T-helper 1 cell treated with Interleukin-12 subunit alpha and Interleukin-12 subunit beta and Interleukin-4 antibody, amounts not matched to agents 30 ng/mL and 1 ng/mL, for 36 hours (primary cell): Measurements from ENCODE around the gene SPRY2. TPM values are rescaled to one million over a fixed set of nuclear protein-coding genes. Genes with fewer than 3 reads are reported as not detected.
"Not testable (repeated sequence)": the region's sequence is repeated elsewhere in the genome, so short reads cannot be mapped to it uniquely, and the experiment has no call there.

Experiments
- intact Hi-C: fragments of 100-400 bp; cut with micrococcal nuclease; formaldehyde crosslinking; loops from one replicate; pipeline ENCODE4 v1.15.1; 2024
- total RNA-seq: library from RNA; stranded (reverse); gene quantifications from 2 replicates; pipeline ENCODE4 v1.2.3, GENCODE V29; 2022

The SPRY2 gene
- total RNA-seq, 1 donor from 2014 or later, result not detected

GRCh38 chr13:80355496-80356094, 14.7 kb upstream of the SPRY2 start:
- intact Hi-C loops, result not testable (repeated sequence)

GRCh38 chr13:80348750-80349149, 7.8 kb upstream of the SPRY2 start:
- intact Hi-C loops, result loop anchor here (10.0 kb wide), 2 partner anchors 794 to 924 kb away; no protein-coding TSS in a partner anchor

GRCh38 chr13:80348314-80348713, 7.4 kb upstream of the SPRY2 start:
- intact Hi-C loops, result loop anchor here (10.0 kb wide), 2 partner anchors 794 to 924 kb away; no protein-coding TSS in a partner anchor

- intact Hi-C loops, result loop anchor here (10.0 kb wide), 2 partner anchors 791 to 921 kb away; no protein-coding TSS in a partner anchor
These were observed 5.0 kb upstream of the SPRY2 start for GRCh38 chr13:80345771-80346510.

GRCh38 chr13:80344032-80344431, 3.1 kb upstream of the SPRY2 start:
- intact Hi-C loops, result loop anchor here (5.0 to 10.0 kb wide), 4 partner anchors 633 to 1747 kb away; no protein-coding TSS in a partner anchor

- intact Hi-C loops, result loop anchor here (1.0 to 10.0 kb wide), 5 partner anchors 635 to 1745 kb away; no protein-coding TSS in a partner anchor
These were observed 1.8 kb upstream of the SPRY2 start for GRCh38 chr13:80342471-80343371.

GRCh38 chr13:80341756-80342370, 937 bp upstream of the SPRY2 start:
- intact Hi-C loops, result loop anchor here (1.0 to 10.0 kb wide), 5 partner anchors 635 to 1745 kb away; no protein-coding TSS in a partner anchor

GRCh38 chr13:80340651-80341100, 250 bp downstream of the SPRY2 start:
- intact Hi-C loops, result loop anchor here (5.0 to 10.0 kb wide), 4 partner anchors 637 to 1743 kb away; no protein-coding TSS in a partner anchor

- intact Hi-C loops, result loop anchor here (5.0 to 10.0 kb wide), 4 partner anchors 637 to 1743 kb away; no protein-coding TSS in a partner anchor
These were observed 845 bp downstream of the SPRY2 start for GRCh38 chr13:80339912-80340650.

- intact Hi-C loops, result no loop called here
These were observed 1.4 kb downstream of the SPRY2 start for GRCh38 chr13:80339563-80339911.

- intact Hi-C loops, result no loop called here
These were observed 2.0 kb downstream of the SPRY2 start for GRCh38 chr13:80338781-80339562.

GRCh38 chr13:80337288-80338081, 3.4 kb downstream of the SPRY2 start:
- intact Hi-C loops, result no loop called here

GRCh38 chr13:80336776-80337287, 4.1 kb downstream of the SPRY2 start:
- intact Hi-C loops, result no loop called here

- intact Hi-C loops, result no loop called here
These were observed 4.6 kb downstream of the SPRY2 start for GRCh38 chr13:80336370-80336769.

- intact Hi-C loops, result no loop called here
These were observed 6.2 kb downstream of the SPRY2 start for GRCh38 chr13:80334597-80335260.

- intact Hi-C loops, result no loop called here
These were observed 8.9 kb downstream of the SPRY2 start for GRCh38 chr13:80331984-80332383.

GRCh38 chr13:80329250-80329649, 11.7 kb downstream of the SPRY2 start:
- intact Hi-C loops, result no loop called here

GRCh38 chr13:80319004-80319403, 21.9 kb downstream of the SPRY2 start:
- intact Hi-C loops, result no loop called here
